Panc1 (cell line): ENCODE measurements around the gene SLC9A7.

ENCODE experiments used
- CTCF ChIP-seq: fragments of 450-650 bp; IDR thresholded peaks from 2 replicates; pipeline ENCODE4 v1.5.1; 2017; ENCODE audit warnings: mild to moderate bottlenecking
- POLR2AphosphoS5 ChIP-seq: IDR thresholded peaks from 2 replicates; pipeline ENCODE4 v1.6.1; 2012; ENCODE audit warnings: mild to moderate bottlenecking, low read depth, low read length, moderate library complexity
- REST ChIP-seq, 2 experiments: IDR thresholded peaks; 2 replicates each; pipeline ENCODE4 v1.6.1; 2011 to 2012; ENCODE audit warnings: low read depth in 2 of 2, control low read depth in 1 of 2, low read length in 1 of 2, mild to moderate bottlenecking in 1 of 2, moderate library complexity in 1 of 2; ENCODE audit not compliant: insufficient read depth in 1 of 2
- SIN3A ChIP-seq: IDR thresholded peaks from 2 replicates; pipeline ENCODE4 v1.6.1; 2012; ENCODE audit warnings: low read depth, mild to moderate bottlenecking, low read length, moderate library complexity, borderline replicate concordance; ENCODE audit not compliant: insufficient read depth

DNA sequence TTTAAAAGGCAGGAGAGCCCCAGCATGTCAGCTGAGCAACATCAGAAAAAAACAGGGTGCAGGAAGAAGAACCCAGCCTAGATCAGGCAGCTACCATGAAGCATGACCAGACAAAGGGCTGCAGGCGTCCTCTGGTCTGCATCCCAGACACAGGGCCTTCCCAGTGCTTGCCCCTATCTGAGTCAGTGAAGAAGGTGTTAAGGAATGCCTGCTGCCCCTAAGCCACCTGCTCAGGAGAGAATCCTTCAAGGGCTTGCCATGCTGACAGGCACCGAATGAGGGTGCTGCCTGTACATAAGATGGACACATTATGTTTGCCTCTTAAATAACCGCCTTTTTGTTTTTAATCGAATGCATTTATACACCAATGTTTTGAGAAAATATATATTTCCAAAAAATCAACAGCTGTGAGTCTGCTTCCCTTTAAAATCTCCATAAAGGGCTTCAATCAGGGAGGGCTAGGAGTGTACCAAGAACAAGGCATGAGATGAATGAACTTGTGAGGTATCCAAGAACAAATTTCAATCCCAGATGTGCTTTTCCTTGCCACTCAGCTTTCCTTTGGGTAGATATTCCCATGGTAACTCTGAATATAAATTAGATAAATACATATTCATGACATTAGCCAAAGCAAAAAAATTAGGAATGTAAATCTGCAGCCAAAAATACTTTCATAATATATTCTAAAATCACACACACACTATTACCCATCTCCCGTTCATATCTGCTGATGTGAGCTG, 85.1 kb downstream of the SLC9A7 start:
- TF ChIP-seq SIN3A (no peak), CTCF (no peak), REST (IDR thresholded peaks at IDR 0.05; ENCODE audit: insufficient read depth in 1 of 2, low read depth in 2 of 2, low read length in 1 of 2) (no peak), POLR2AphosphoS5 (no peak)
